IMR-90 (cell line): ENCODE data around the gene RNF212. TPM values are rescaled to one million over a fixed set of nuclear protein-coding genes. Genes with fewer than 3 reads are reported as not detected.

Source experiments
- ATAC-seq: fragments of 200-7000 bp; cut with Tn5 transposase; 2 replicates; pipeline ENCODE4 v1.9.1; 2020; ENCODE audit warnings: low read depth, mild to moderate bottlenecking, moderate library complexity
- BruUV-seq: library from RNA; stranded (reverse); fragments of 400-500 nt; replicated peaks from 2 replicates; lab custom pipeline; 2021; lab: Mats Ljungman, UMichigan
- CTCF ChIA-PET: fragments of 300-600 bp; formaldehyde crosslinking; extraction: SDS; loops from one replicate; lab custom pipeline; 2021; ENCODE audit warnings: antibody characterized with exemption; lab: Yijun Ruan, JAX
- POLR2A ChIA-PET: fragments of 300-600 bp; sonication (Branson Sonifier 250); formaldehyde crosslinking; loops from one replicate; lab custom pipeline; 2022; ENCODE audit warnings: antibody characterized with exemption; ENCODE audit not compliant: unreplicated experiment; lab: Charles Lee
- DNase-seq: peaks from one replicate; pipeline ENCODE4 v3.0.0; 2013
- H2AFZ ChIP-seq: replicated peaks from 2 replicates; pipeline ENCODE3; 2013; ENCODE audit warnings: low read length, mild to moderate bottlenecking; ENCODE audit not compliant: poor library complexity
- H2AK5ac ChIP-seq: 2 replicates; pipeline ENCODE4 v1.6.1; 2013; ENCODE audit warnings: low read depth, low read length, inconsistent platforms
- H2AK9ac ChIP-seq: replicated peaks from 2 replicates; pipeline ENCODE3; 2013; ENCODE audit warnings: mild to moderate bottlenecking, low read depth, low read length, moderate library complexity; ENCODE audit not compliant: poor library complexity
- H2BK120ac ChIP-seq: 2 replicates; pipeline ENCODE4 v1.6.1; 2013; ENCODE audit warnings: low read depth, low read length, inconsistent platforms
- H2BK15ac ChIP-seq: 3 replicates; pipeline ENCODE4 v1.6.1; 2013; ENCODE audit warnings: low read depth, low read length, inconsistent platforms
- H2BK20ac ChIP-seq: 2 replicates; pipeline ENCODE4 v1.6.1; 2013; ENCODE audit warnings: low read depth, mild to moderate bottlenecking, inconsistent platforms, low read length, moderate library complexity
- H2BK5ac ChIP-seq: 2 replicates; pipeline ENCODE4 v1.6.1; 2013; ENCODE audit warnings: mild to moderate bottlenecking, low read depth, low read length, inconsistent platforms; ENCODE audit not compliant: poor library complexity, severe bottlenecking
- H3K14ac ChIP-seq: replicated peaks from 2 replicates; pipeline ENCODE4 v1.6.1; 2013; ENCODE audit warnings: low read depth, low read length, inconsistent platforms
- H3K18ac ChIP-seq: 2 replicates; pipeline ENCODE4 v1.6.1; 2013; ENCODE audit warnings: low read depth, low read length, control low read depth
- H3K23ac ChIP-seq: 2 replicates; pipeline ENCODE4 v1.6.1; 2013; ENCODE audit warnings: low read depth, low read length, inconsistent platforms
- H3K27ac ChIP-seq: 2 replicates; pipeline ENCODE4 v1.5.1; 2013; ENCODE audit warnings: mild to moderate bottlenecking, control low read depth, low read length; ENCODE audit not compliant: insufficient read depth
- H3K27me3 ChIP-seq: 2 replicates; pipeline ENCODE4 v1.6.1; 2013; ENCODE audit warnings: low read length; ENCODE audit not compliant: control insufficient read depth, insufficient read depth
- H3K36me3 ChIP-seq: 2 replicates; pipeline ENCODE4 v1.6.1; 2013; ENCODE audit warnings: low read length, mixed read lengths; ENCODE audit not compliant: control insufficient read depth, insufficient read depth
- H3K4ac ChIP-seq: 2 replicates; pipeline ENCODE4 v1.6.1; 2013; ENCODE audit warnings: low read depth, low read length, inconsistent platforms
- H3K4me1 ChIP-seq: 2 replicates; pipeline ENCODE4 v1.6.1; 2013; ENCODE audit warnings: low read length, mixed read lengths; ENCODE audit not compliant: control insufficient read depth, insufficient read depth
- H3K4me2 ChIP-seq: 2 replicates; pipeline ENCODE4 v1.6.1; 2013; ENCODE audit warnings: low read depth, mild to moderate bottlenecking, control low read depth, low read length, moderate library complexity
- H3K4me3 ChIP-seq: 2 replicates; pipeline ENCODE4 v1.5.1; 2013; ENCODE audit warnings: low read depth, mild to moderate bottlenecking, control low read depth, low read length, moderate library complexity; ENCODE audit not compliant: insufficient read depth
- H3K56ac ChIP-seq: 2 replicates; pipeline ENCODE4 v1.6.1; 2013; ENCODE audit warnings: low read length, inconsistent platforms; ENCODE audit not compliant: insufficient read depth; ENCODE audit errors: extremely low read depth
- H3K79me1 ChIP-seq, 2 experiments: 2 replicates each; pipeline ENCODE4 v1.6.1; 2013; ENCODE audit warnings: low read length in 2 of 2, inconsistent platforms in 1 of 2, low read depth in 1 of 2
- H3K9ac ChIP-seq: 2 replicates; pipeline ENCODE4 v1.6.1; 2013; ENCODE audit warnings: low read depth, low read length, control low read depth
- H3K9me1 ChIP-seq: 2 replicates; pipeline ENCODE4 v1.6.1; 2013; ENCODE audit warnings: low read length, inconsistent platforms; ENCODE audit not compliant: insufficient read depth
- H3K9me3 ChIP-seq: 2 replicates; pipeline ENCODE4 v1.6.1; 2013; ENCODE audit warnings: low read length; ENCODE audit not compliant: control insufficient read depth, insufficient read depth
- H4K20me1 ChIP-seq: 2 replicates; pipeline ENCODE4 v1.6.1; 2013; ENCODE audit warnings: low read length, inconsistent platforms; ENCODE audit not compliant: insufficient read depth
- H4K5ac ChIP-seq: 2 replicates; pipeline ENCODE4 v1.6.1; 2013; ENCODE audit warnings: mild to moderate bottlenecking, low read depth, low read length, control low read depth
- H4K8ac ChIP-seq, 2 experiments: 2 replicates each; pipeline ENCODE4 v1.6.1; 2013; ENCODE audit warnings: low read depth in 2 of 2, low read length in 2 of 2, control low read depth in 1 of 2, inconsistent platforms in 1 of 2
- H4K91ac ChIP-seq: 2 replicates; pipeline ENCODE4 v1.6.1; 2013; ENCODE audit warnings: low read depth, low read length, inconsistent platforms; ENCODE audit not compliant: insufficient read depth
- CEBPB ChIP-seq: IDR thresholded peaks from 2 replicates; pipeline ENCODE4 v1.6.1; 2012; ENCODE audit warnings: low read depth, low read length, improper control_type of control experiment
- WGBS, 2 experiments: methylation state at CpG; one replicate each; pipeline versions ENCODE4 v1.1.5 to v1.1.7; 2013; ENCODE audit warnings: missing lambda C conversion rate in 2 of 2; ENCODE audit not compliant: insufficient read length in 1 of 2; ENCODE audit errors: extremely low coverage in 2 of 2; 5-methylcytosine and 5-hydroxymethylcytosine counted together
- dilution Hi-C: fragments of 300-500 bp; cut with HindIII; formaldehyde crosslinking; loops from one replicate; pipeline ENCODE4 v1.14.3; 2018; ENCODE audit warnings: low sequenced_read_pairs; ENCODE audit not compliant: unreplicated experiment
- in situ Hi-C: fragments of 300-500 bp; cut with MboI; formaldehyde crosslinking; loops from 3 replicates; pipeline ENCODE4 v1.14.3; 2019; ENCODE audit warnings: low sequenced_read_pairs, inconsistent platforms, mixed read lengths
- intact Hi-C: fragments of 100-400 bp; cut with micrococcal nuclease; formaldehyde crosslinking; loops from 2 replicates; pipeline ENCODE4 v1.10.0; 2022
- polyA plus RNA-seq, 3 experiments: library from polyadenylated mRNA; depleted of rRNA; stranded (reverse); fragments of >200 nt; gene quantifications; 2 replicates each; pipeline ENCODE4 v1.2.3, GENCODE V29; 2012; ENCODE audit warnings: low replicate concordance in 1 of 3
- total RNA-seq: library from RNA; depleted of rRNA; stranded (reverse); fragments of >200 nt; gene quantifications from 2 replicates; pipeline ENCODE4 v1.2.3, GENCODE V29; 2012
- TF ChIP-seq, protein P1 (sequence below): fragments of 150-350 bp; IDR thresholded peaks from 2 replicates; pipeline ENCODE4 v1.6.1; 2016; ENCODE audit warnings: low read depth, mild to moderate bottlenecking, low read length, moderate library complexity, borderline replicate concordance

Gene RNF212
- total and polyA plus RNA-seq, 2 of the 4 experiments (the other 2 are of a cell fraction): under 0.01 to 0.51 TPM

- Histone ChIP-seq H3K4me1 (no peaks in the 10 kb centered on the region), H2AFZ (peak overlapping the region; percentile 49), H4K91ac (no peak overlapping the region), H3K79me1 (no peaks in the 10 kb centered on the region), H3K18ac (no peak overlapping the region), H3K14ac (no peak overlapping the region), H3K9ac (no peak overlapping the region), H3K56ac (no peak overlapping the region), H3K4me2 (no peak overlapping the region), H3K27me3 (peaks cover 12% of the 10 kb centered on the region), H4K8ac (no peak overlapping the region), H3K9me3 (peaks cover 2% of the 10 kb centered on the region; the same call in 1 of the 2 replicates), H3K36me3 (no peaks in the 10 kb centered on the region), H2AK5ac (no peak overlapping the region), H3K23ac (no peak overlapping the region), H3K4ac (no peak overlapping the region), H3K9me1 (no peaks in the 10 kb centered on the region; the same call in 1 of the 2 replicates), H2BK120ac (no peak overlapping the region), H2BK20ac (no peak overlapping the region), H4K20me1 (no peaks in the 10 kb centered on the region), H2BK15ac (no peak overlapping the region), H2BK5ac (no peak overlapping the region), H2AK9ac (peak overlapping the region; percentile 26), H3K27ac (no peak overlapping the region), H4K5ac (no peak overlapping the region), H3K4me3 (no peak overlapping the region)
- CTCF ChIA-PET: interaction anchor here (1.0 kb wide), 1 partner anchor 121 kb away, joined by 3 read pairs; no protein-coding TSS in a partner anchor
- POLR2A ChIA-PET: no interaction called here
- no TSS peak for BruUV-seq
- TF ChIP-seq CEBPB: peak; percentile 30; the same call in 1 of the 2 replicates
- TF ChIP-seq, protein P1, sequence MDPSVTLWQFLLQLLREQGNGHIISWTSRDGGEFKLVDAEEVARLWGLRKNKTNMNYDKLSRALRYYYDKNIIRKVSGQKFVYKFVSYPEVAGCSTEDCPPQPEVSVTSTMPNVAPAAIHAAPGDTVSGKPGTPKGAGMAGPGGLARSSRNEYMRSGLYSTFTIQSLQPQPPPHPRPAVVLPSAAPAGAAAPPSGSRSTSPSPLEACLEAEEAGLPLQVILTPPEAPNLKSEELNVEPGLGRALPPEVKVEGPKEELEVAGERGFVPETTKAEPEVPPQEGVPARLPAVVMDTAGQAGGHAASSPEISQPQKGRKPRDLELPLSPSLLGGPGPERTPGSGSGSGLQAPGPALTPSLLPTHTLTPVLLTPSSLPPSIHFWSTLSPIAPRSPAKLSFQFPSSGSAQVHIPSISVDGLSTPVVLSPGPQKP: no peak
- in situ Hi-C loops (no loop called here), dilution Hi-C loops (no loop called here), intact Hi-C loops (no loop called here)
- DNase-seq (no peak), ATAC-seq (no peak)
- no CpG with 5 or more reads among the region's 4 CpGs for WGBS, 2 experiments
Observed at GRCh38 chr4:1136048-1136447, 22.7 kb upstream of the RNF212 start.
